Measurements from ENCODE around the gene MAPKAPK2.
"Not testable (repeated sequence)": the region's sequence is repeated elsewhere in the genome, so short reads cannot be mapped to it uniquely, and the experiment has no call there.

The MAPKAPK2 gene

DNA sequence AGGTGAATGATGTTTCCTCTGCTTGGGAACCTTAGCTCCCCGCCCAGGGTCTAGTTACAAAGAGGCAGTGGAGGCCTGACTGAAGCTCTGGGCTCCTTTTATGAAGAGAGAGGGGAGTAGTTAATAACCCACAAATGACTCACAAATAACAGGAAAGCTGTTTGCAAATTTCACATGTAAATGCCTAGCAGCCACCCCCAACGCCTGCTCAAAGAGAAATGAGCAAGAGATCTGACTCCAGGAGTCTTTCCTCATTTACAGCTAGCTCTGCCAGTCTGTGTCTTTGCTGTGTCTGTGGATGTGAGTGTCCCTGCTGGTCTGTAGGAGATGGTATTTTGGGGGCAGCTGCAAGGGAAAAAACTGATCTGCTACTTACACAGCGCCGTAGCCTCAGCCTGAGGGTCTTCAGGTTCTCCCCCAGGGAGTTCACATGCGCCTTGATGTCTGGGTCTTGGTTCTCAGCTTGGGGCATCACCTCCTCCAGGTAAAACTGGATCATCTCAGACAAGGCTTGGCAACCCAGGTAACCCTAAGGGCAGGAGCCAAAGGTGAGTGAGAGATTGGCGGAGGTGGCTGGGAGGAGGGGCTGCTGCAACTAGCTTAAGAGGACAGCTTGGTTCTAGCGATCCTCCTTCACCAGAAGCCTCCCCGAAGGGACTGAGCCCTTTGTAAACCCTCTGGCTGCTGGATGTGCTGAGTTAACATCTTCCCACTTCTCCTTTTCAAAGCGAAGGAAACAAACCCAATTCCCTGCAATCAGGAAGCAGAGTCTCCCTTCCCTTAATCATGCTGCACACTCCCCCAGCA, 86.0 kb downstream of the MAPKAPK2 start, which contains the start of gene IL19:
Gene IL19, plus strand, starts transcription at position 243 of the 807 bp plus-strand sequence. CDS start 65,890 bp downstream, outside the sequence.
- no peak for DNase-seq (ENCODE audit: low read depth in 1 of 2, low spot score in 1 of 2)

DNA sequence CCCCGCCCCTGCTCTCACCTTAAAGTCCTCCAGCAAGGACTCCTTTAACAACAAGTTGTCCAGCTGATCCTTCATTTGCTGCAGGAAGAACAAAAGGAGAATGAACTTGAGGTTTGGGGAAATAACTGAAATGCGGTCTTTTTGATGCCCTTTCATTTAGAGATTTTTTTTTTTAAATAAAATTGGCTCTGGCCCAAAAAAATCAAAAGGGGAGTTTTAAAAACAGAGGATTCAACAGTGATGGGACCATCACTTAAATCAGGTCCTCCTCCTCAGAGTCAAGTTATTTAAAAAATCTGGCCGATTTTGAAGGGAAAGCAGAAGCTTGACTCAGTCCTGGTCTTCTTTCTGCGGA, 86.6 kb downstream of the MAPKAPK2 start:
- DNase-seq (ENCODE audit: low read depth in 1 of 2, low spot score in 1 of 2) = no peak

DNA sequence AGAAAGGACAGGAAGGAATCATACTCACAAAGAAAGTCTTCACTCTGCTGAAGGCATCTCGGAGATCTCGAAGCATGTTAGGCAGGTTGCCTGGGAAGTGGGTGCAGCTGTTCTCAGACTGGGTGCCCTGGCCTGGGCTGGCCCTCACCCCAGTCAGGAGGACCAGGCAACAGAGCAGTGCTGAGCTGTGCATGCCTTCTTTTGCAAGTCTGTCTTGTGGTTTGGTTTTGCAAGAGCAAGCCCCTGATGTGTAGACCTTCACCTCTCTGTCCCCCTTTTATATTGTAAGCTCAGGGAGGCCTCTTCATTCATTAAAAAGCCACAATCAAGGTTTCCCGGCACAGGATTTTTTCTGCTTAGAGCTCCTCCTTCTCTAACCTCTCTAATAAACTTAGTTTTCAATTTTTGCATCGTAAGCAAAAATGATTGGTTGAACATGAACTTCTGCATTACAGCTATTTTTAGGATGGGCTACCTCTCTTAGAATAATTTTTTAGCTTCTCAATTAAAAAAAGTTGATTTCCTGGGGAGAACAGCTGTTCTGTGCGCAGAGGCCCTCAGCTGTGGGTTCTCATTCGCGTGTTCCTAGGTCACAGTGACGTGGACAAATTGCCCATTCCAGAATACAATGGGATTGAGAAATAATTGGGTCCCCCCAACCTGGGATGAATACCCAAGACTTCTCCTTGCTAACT, 87.7 kb downstream of the MAPKAPK2 start, which contains the start of gene IL10:
Gene IL10, minus strand, starts transcription at position 252 of the 695 bp plus-strand sequence. Its CDS starts 59 bp downstream, at position 193.
- no peak for DNase-seq (ENCODE audit: low read depth in 1 of 2, low spot score in 1 of 2)

DNA sequence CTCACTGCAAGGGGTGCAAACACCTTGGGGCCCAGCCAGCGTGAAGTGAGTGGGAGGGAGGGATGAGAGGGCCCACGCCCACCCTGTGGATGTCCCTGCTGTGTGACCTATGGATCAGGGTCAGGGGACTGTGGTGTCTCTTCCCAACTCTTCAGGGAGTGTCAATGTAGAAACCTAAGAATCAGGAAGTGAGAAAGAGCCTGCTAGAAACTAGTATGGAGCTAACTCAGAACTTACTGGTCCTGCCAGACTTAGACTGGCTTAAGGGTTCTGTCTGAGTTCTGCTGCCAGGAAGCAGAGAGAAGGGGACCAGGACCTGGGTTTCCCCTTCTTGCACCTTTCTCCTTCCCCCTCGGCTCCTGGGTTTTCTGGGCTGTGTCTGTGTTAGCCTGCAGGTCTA, 89.4 kb downstream of the MAPKAPK2 start:
- no peak for DNase-seq (ENCODE audit: low read depth in 1 of 2, low spot score in 1 of 2)

DNA sequence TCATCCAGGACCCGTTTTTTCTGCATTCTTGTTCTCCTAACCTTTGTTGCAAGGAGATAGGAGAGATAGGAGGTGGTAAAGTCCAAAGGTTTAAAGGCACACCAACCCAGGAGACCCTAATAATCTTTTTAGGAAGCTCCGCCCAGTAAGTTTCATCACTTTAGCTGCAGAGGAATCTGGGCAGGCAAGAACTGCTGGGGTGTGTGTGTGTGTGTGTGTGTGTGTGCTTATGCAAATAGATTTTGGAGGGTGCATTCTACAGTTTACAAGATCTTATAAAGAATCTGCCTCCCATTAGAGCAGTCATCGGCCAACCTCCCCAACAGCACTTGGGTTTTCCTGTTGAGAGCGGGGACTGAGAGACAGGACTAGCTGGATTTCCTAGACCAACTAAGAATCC, 91.5 kb downstream of the MAPKAPK2 start:
- DNase-seq (ENCODE audit: low read depth in 1 of 2, low spot score in 1 of 2) = no peak

DNA sequence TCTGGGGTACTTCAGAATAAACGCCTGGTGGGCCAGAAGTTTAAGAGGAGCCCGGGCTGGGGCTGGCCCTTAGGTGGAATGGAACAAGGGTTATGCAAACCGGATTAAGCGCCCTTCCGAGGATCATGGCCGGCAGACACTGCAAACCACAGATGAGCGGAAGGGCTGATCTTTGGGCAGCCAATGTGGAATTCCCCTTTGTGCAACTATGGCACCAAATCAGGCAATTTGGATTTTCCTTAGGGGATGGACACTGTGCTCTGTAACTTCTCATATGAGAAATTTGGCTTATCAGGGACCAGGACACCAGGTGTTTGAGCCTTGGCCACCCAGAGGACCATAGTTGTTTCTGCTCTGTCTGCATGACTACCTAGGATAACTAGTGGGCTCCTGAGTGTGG, 93.3 kb downstream of the MAPKAPK2 start:
- DNase-seq (ENCODE audit: low read depth in 1 of 2, low spot score in 1 of 2) = no peak

DNA sequence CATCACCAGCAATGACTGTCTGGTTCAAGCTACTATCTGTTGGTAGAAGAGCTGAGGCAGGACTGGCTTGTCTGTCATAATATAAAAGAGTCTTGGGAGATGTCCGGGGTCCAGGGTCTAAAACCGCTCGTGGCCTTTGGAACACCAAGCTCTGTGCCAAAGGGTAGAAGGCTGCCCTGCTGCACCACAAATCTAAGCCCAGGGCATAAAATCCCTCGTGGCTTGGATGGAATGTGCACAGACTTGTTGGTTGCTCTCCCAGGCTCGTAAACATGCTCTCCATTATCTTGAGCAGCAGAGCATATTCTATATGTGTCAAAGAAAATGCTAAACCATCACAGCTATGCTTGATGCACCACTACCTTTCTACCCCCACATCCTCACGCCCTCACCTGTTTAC, 94.2 kb downstream of the MAPKAPK2 start:
- DNase-seq (ENCODE audit: low read depth in 1 of 2, low spot score in 1 of 2) = not testable (repeated sequence)

DNA sequence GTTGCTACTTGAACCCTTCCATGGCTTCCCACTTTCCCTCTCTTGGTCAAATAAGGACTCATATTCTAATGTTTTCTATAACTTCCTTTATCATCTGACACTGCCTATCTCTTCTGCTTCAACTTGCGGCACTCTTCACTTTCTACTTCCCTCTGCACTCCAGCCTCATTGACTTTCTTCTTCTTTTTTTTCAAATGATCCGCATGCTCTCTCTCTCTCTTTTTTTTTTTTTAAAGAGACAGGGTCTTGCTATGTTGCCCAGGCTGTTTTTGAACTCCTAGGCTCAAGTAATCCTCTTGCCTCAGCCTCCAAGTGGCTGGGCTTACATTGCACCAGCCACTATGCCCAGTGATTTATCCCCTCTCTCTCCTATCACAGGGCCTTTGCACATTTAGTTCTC, 94.9 kb downstream of the MAPKAPK2 start:
- DNase-seq (ENCODE audit: low read depth in 1 of 2, low spot score in 1 of 2) = no peak

DNA sequence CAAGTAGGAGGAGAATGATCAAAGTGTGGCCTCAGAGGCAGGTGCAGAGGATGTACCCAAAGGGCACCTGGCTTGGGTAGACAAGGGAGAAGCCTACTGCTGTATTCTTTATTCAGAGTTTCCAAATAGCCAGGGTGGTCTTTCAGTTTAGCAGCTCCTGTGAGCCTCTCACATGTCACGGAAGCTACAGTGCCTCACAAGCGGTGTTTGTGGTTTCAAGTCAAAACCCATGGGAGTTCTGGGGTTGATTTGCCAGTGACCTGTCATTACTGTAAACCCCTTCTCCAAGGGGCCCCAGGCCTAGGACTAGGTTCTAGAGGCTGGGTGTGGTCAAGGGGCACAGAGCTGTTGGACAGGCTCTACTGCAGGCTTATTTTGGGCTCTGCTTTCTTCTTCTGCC, 97.7 kb downstream of the MAPKAPK2 start:
- DNase-seq (ENCODE audit: low read depth in 1 of 2, low spot score in 1 of 2) = no peak

DNA sequence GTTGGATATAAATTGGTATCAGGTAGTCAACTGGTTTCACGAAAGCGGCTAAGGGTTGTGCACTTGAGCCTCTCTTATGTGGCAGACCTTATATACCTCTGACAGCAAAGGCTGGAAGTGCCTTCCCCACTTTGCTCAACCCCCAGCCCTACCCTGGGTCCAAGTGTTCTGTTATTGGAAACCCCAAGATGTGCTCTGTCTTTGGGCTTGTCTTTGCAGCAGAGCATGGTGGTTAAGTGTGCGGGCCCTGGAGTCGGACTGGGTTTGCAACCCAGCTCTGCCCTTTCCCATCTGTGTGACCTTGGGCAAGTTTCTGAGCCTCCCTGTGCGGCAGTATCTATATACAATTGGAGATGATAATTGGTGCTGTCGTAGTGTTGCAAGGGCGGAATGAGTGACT, 98.8 kb downstream of the MAPKAPK2 start:
- no peak for DNase-seq (ENCODE audit: low read depth in 1 of 2, low spot score in 1 of 2)

All from stimulated activated CD4-positive, alpha-beta T cell treated with anti-CD3 and anti-CD28 coated beads, Interleukin-15, amount 100 ng/mL, for 1 hour (primary cell).